SK-N-SH treated with all-trans-retinoic acid at 6 μM for 48 hours (cell line): ENCODE data around the gene EEFSEC.

ENCODE experiments used
- ATAC-seq: fragments of 200-7000 bp; cut with Tn5 transposase; 3 replicates; pipeline ENCODE4 v1.9.1; 2020; ENCODE audit warnings: mild to moderate bottlenecking, moderate library complexity
- ARNTL ChIP-seq: fragments of 450-650 bp; formaldehyde crosslinking; IDR thresholded peaks from 2 replicates; pipeline ENCODE4 v1.5.0; 2020; ENCODE audit warnings: low read depth, mild to moderate bottlenecking, moderate library complexity, borderline replicate concordance
- BACH2 ChIP-seq: fragments of 250-450 bp; sonication (Bioruptor Pico); IDR thresholded peaks from 2 replicates; pipeline ENCODE4 v1.9.0; 2021; ENCODE audit warnings: mild to moderate bottlenecking, borderline replicate concordance
- CSDC2 ChIP-seq: fragments of 250-450 bp; sonication (Bioruptor Pico); IDR thresholded peaks from 2 replicates; pipeline ENCODE4 v1.5.0; 2020; ENCODE audit warnings: mild to moderate bottlenecking, moderate library complexity
- CSRNP3 ChIP-seq: fragments of 250-450 bp; sonication (Bioruptor Pico); IDR thresholded peaks from 2 replicates; pipeline ENCODE4 v1.5.1; 2021; ENCODE audit warnings: mild to moderate bottlenecking, moderate library complexity
- GLIS3 ChIP-seq: fragments of 250-450 bp; sonication (Bioruptor Pico); IDR thresholded peaks from 2 replicates; pipeline ENCODE4 v1.5.0; 2020; ENCODE audit warnings: mild to moderate bottlenecking, moderate library complexity
- ISL1 ChIP-seq: fragments of 250-450 bp; sonication (Bioruptor Pico); IDR thresholded peaks from 2 replicates; pipeline ENCODE4 v2.1.2; 2022; ENCODE audit warnings: mild to moderate bottlenecking, moderate library complexity
- OSR1 ChIP-seq: fragments of 250-450 bp; sonication (Bioruptor Pico); IDR thresholded peaks from 2 replicates; pipeline ENCODE4 v1.8.0; 2022; ENCODE audit warnings: moderate library complexity, mild to moderate bottlenecking, inconsistent platforms
- PATZ1 ChIP-seq: fragments of 250-450 bp; sonication (Bioruptor Pico); IDR thresholded peaks from 2 replicates; pipeline ENCODE4 v1.8.0; 2020; ENCODE audit warnings: mild to moderate bottlenecking, moderate library complexity, borderline replicate concordance
- PPARA ChIP-seq: fragments of 250-450 bp; sonication (Bioruptor Pico); IDR thresholded peaks from 2 replicates; pipeline ENCODE4 v1.5.0; 2020; ENCODE audit warnings: mild to moderate bottlenecking, borderline replicate concordance
- RARB ChIP-seq: fragments of 250-450 bp; sonication (Bioruptor Pico); IDR thresholded peaks from 2 replicates; pipeline ENCODE4 v1.8.0; 2021; ENCODE audit warnings: mild to moderate bottlenecking, moderate library complexity
- SNAI2 ChIP-seq: fragments of 250-450 bp; sonication (Bioruptor Pico); IDR thresholded peaks from 2 replicates; pipeline ENCODE4 v1.5.0; 2020; ENCODE audit warnings: mild to moderate bottlenecking, moderate library complexity
- TCF4 ChIP-seq: fragments of 250-450 bp; sonication (Bioruptor Pico); IDR thresholded peaks from 2 replicates; pipeline ENCODE4 v1.8.0; 2021; ENCODE audit warnings: mild to moderate bottlenecking, moderate library complexity, borderline replicate concordance
- TOX ChIP-seq: fragments of 250-450 bp; sonication (Bioruptor Pico); IDR thresholded peaks from 2 replicates; pipeline ENCODE4 v1.8.0; 2021; ENCODE audit warnings: mild to moderate bottlenecking, moderate library complexity, borderline replicate concordance
- ZC3H10 ChIP-seq: fragments of 250-450 bp; sonication (Bioruptor Pico); IDR thresholded peaks from 2 replicates; pipeline ENCODE4 v1.5.1; 2021; ENCODE audit warnings: mild to moderate bottlenecking, moderate library complexity
- ZFP30 ChIP-seq: fragments of 450-650 bp; formaldehyde crosslinking; IDR thresholded peaks from 2 replicates; pipeline ENCODE4 v1.5.0; 2022; ENCODE audit warnings: mild to moderate bottlenecking, moderate library complexity
- ZNF565 ChIP-seq: fragments of 450-650 bp; formaldehyde crosslinking; conservative IDR thresholded peaks from 2 replicates; pipeline ENCODE4 v1.5.0; 2020; ENCODE audit warnings: low read depth, mild to moderate bottlenecking, moderate library complexity
- ZNF8 ChIP-seq: fragments of 450-650 bp; formaldehyde crosslinking; IDR thresholded peaks from 2 replicates; pipeline ENCODE4 v1.5.0; 2020; ENCODE audit warnings: mild to moderate bottlenecking, moderate library complexity
- TF ChIP-seq, protein P1 (sequence below): fragments of 250-450 bp; sonication (Bioruptor Pico); IDR thresholded peaks from 2 replicates; pipeline ENCODE4 v1.5.1; 2020; ENCODE audit warnings: low read depth, mild to moderate bottlenecking, moderate library complexity
- TF ChIP-seq, protein P2 (sequence below): fragments of 250-450 bp; sonication (Bioruptor Pico); IDR thresholded peaks from 2 replicates; pipeline ENCODE4 v1.5.0; 2020; ENCODE audit warnings: mild to moderate bottlenecking, moderate library complexity
- TF ChIP-seq, protein P3 (sequence below): fragments of 250-450 bp; sonication (Bioruptor Pico); IDR thresholded peaks from 2 replicates; pipeline ENCODE4 v1.8.0; 2021; ENCODE audit warnings: low read depth, mild to moderate bottlenecking, moderate library complexity, borderline replicate concordance

The EEFSEC gene

GRCh38 chr3:128221328-128221727 lies 68.0 kb downstream of the EEFSEC start:
- no peak for ATAC-seq

GRCh38 chr3:128222796-128223385 lies 69.6 kb downstream of the EEFSEC start:
- no peak for ATAC-seq
- TF ChIP-seq, protein P1, sequence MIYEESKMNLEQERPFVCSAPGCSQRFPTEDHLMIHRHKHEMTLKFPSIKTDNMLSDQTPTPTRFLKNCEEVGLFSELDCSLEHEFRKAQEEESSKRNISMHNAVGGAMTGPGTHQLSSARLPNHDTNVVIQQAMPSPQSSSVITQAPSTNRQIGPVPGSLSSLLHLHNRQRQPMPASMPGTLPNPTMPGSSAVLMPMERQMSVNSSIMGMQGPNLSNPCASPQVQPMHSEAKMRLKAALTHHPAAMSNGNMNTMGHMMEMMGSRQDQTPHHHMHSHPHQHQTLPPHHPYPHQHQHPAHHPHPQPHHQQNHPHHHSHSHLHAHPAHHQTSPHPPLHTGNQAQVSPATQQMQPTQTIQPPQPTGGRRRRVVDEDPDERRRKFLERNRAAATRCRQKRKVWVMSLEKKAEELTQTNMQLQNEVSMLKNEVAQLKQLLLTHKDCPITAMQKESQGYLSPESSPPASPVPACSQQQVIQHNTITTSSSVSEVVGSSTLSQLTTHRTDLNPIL (CRISPR knock-in tag): no peak
- TF ChIP-seq ARNTL (CRISPR knock-in tag) (no peak), SNAI2 (CRISPR knock-in tag) (no peak), GLIS3 (CRISPR knock-in tag) (no peak), TOX (CRISPR knock-in tag) (no peak), RARB (CRISPR knock-in tag) (no peak), ZNF8 (no peak), ISL1 (CRISPR knock-in tag) (no peak), ZFP30 (CRISPR knock-in tag) (no peak), CSDC2 (CRISPR knock-in tag) (no peak), OSR1 (CRISPR knock-in tag) (no peak), PATZ1 (CRISPR knock-in tag) (no peak), TCF4 (no peak), ZNF565 (no peak), CSRNP3 (no peak)
- TF ChIP-seq, protein P2, sequence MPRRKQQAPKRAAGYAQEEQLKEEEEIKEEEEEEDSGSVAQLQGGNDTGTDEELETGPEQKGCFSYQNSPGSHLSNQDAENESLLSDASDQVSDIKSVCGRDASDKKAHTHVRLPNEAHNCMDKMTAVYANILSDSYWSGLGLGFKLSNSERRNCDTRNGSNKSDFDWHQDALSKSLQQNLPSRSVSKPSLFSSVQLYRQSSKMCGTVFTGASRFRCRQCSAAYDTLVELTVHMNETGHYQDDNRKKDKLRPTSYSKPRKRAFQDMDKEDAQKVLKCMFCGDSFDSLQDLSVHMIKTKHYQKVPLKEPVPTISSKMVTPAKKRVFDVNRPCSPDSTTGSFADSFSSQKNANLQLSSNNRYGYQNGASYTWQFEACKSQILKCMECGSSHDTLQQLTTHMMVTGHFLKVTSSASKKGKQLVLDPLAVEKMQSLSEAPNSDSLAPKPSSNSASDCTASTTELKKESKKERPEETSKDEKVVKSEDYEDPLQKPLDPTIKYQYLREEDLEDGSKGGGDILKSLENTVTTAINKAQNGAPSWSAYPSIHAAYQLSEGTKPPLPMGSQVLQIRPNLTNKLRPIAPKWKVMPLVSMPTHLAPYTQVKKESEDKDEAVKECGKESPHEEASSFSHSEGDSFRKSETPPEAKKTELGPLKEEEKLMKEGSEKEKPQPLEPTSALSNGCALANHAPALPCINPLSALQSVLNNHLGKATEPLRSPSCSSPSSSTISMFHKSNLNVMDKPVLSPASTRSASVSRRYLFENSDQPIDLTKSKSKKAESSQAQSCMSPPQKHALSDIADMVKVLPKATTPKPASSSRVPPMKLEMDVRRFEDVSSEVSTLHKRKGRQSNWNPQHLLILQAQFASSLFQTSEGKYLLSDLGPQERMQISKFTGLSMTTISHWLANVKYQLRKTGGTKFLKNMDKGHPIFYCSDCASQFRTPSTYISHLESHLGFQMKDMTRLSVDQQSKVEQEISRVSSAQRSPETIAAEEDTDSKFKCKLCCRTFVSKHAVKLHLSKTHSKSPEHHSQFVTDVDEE (CRISPR knock-in tag): no peak
- TF ChIP-seq, protein P3, sequence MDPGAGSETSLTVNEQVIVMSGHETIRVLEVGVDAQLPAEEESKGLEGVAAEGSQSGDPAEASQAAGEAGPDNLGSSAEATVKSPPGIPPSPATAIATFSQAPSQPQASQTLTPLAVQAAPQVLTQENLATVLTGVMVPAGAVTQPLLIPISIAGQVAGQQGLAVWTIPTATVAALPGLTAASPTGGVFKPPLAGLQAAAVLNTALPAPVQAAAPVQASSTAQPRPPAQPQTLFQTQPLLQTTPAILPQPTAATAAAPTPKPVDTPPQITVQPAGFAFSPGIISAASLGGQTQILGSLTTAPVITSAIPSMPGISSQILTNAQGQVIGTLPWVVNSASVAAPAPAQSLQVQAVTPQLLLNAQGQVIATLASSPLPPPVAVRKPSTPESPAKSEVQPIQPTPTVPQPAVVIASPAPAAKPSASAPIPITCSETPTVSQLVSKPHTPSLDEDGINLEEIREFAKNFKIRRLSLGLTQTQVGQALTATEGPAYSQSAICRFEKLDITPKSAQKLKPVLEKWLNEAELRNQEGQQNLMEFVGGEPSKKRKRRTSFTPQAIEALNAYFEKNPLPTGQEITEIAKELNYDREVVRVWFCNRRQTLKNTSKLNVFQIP (CRISPR knock-in tag): no peak

More at GRCh38 chr3:128221328-128221727, 68.0 kb downstream of the EEFSEC start:
- no peak for TF ChIP-seq ZC3H10
- TF ChIP-seq SNAI2 (CRISPR knock-in tag): no peak
- no peak for TF ChIP-seq ZNF8
- TF ChIP-seq, protein P1 (CRISPR knock-in tag): no peak
- TF ChIP-seq ARNTL (CRISPR knock-in tag): no peak
- TF ChIP-seq CSDC2 (CRISPR knock-in tag): no peak
- no peak for TF ChIP-seq PPARA (CRISPR knock-in tag)
- no peak for TF ChIP-seq BACH2 (CRISPR knock-in tag)
- TF ChIP-seq TOX (CRISPR knock-in tag): no peak
- TF ChIP-seq, protein P2 (CRISPR knock-in tag): no peak
